ENCODE results near the gene PROSER3. TPM values are rescaled to one million over a fixed set of nuclear protein-coding genes. Genes with fewer than 3 reads are reported as not detected.

PROSER3 gene
- total and polyA plus RNA-seq, 2 experiments from 2014 or later: 21.8 to 28.0 TPM

DNA sequence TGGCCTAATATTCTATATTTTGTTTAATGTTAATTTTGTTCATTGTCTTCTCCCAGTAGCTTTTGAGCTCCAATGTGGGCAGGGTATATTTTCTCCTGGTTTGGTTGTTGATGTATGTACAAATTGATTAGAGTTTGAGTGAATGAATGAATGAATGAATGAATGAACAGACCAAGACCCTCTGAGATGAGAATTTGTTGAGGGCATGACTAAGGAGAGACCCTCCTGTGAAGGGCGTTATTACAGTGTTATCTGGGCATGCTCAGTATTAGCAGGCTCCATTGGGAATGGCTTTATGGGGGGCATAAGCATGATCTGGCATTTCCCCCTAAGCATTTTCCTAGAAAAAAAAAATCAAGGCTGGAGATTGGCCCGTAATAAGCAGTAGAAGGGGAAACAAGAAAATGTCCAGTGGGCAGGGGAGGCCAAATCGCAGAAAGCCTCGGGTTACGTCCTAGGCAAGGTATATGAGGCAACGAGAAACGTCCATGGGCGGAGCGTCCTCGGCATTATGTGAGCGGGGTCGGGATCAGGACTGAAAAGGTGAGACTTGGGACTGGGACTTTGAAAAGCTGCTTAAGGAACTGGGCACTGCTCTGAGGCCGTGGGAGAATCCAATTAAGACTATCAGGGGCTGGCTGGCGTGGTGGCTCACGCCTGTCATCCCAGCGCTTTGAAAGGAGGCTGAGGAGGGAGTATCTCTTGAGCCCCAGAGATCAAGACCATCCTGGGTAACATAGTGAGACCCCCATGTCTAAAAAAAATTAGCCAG is 16.5 kb downstream of the PROSER3 start:
- Mint-ChIP-seq H3K36me3 (ENCODE audit: low read depth) (no peaks in the 10 kb centered on the region; the same call in 2 of the 3 replicates), H3K27ac (no peak overlapping the region), H3K9me3 (no peaks in the 10 kb centered on the region; the same call in 2 of the 3 replicates), H3K4me3 (peak overlapping the region; percentile 1; the same call in 2 of the 3 replicates), H3K27me3 (ENCODE audit: insufficient read depth, low read depth, poor library complexity) (peaks cover 21% of the 10 kb centered on the region), H3K4me1 (peaks cover 32% of the 10 kb centered on the region)
- ATAC-seq (no peak), DNase-seq (ENCODE audit: low spot score) (peak; percentile 37)
- no peak for TF ChIP-seq EZH2phosphoT487 (IDR thresholded peaks at IDR 0.05; ENCODE audit: unreplicated experiment)
- Histone ChIP-seq H2AFZ (no peak overlapping the region), H3K27ac (ENCODE audit: low read depth) (no peak overlapping the region), H3F3A (replicated peaks; ENCODE audit: low read depth) (peaks cover 7% of the 10 kb centered on the region; the same call in 1 of the 2 replicates), H3K4me3 (peak overlapping the region; percentile 65; the same call in 1 of the 2 replicates), H3K4me2 (peak overlapping the region; percentile 62), H3K79me2 (replicated peaks; ENCODE audit: insufficient read depth) (no peaks in the 10 kb centered on the region), H3K27me3 (ENCODE audit: insufficient read depth) (peaks cover 16% of the 10 kb centered on the region), H3K4me1 (ENCODE audit: insufficient read depth) (peaks cover 22% of the 10 kb centered on the region), H4K20me1 (replicated peaks; ENCODE audit: insufficient read depth) (no peaks in the 10 kb centered on the region; the same call in 1 of the 2 replicates), H3K9me2 (ENCODE audit: insufficient read depth) (no peaks in the 10 kb centered on the region), H3K36me3 (ENCODE audit: insufficient read depth) (no peaks in the 10 kb centered on the region)

GRCh38 chr19:35775046-35775297 is 17.0 kb downstream of the PROSER3 start:
- Histone ChIP-seq H4K20me1 (replicated peaks; ENCODE audit: insufficient read depth) (no peaks in the 10 kb centered on the region; the same call in 1 of the 2 replicates), H3K79me2 (replicated peaks; ENCODE audit: insufficient read depth) (no peaks in the 10 kb centered on the region), H3K4me1 (ENCODE audit: insufficient read depth) (peaks cover 22% of the 10 kb centered on the region), H3K4me3 (peak overlapping the region; percentile 65; the same call in 1 of the 2 replicates), H3F3A (replicated peaks; ENCODE audit: low read depth) (peaks cover 7% of the 10 kb centered on the region; the same call in 1 of the 2 replicates), H3K36me3 (ENCODE audit: insufficient read depth) (no peaks in the 10 kb centered on the region), H3K9me2 (ENCODE audit: insufficient read depth) (no peaks in the 10 kb centered on the region), H3K27ac (ENCODE audit: low read depth) (no peak overlapping the region), H3K4me2 (peak overlapping the region; percentile 62), H2AFZ (no peak overlapping the region), H3K27me3 (ENCODE audit: insufficient read depth) (peaks cover 16% of the 10 kb centered on the region)
- DNase-seq (ENCODE audit: low spot score): no peak
- no peak for ATAC-seq
- Mint-ChIP-seq H3K4me3 (peak overlapping the region; percentile 76), H3K4me1 (peaks cover 32% of the 10 kb centered on the region), H3K36me3 (ENCODE audit: low read depth) (no peaks in the 10 kb centered on the region; the same call in 2 of the 3 replicates), H3K27me3 (ENCODE audit: insufficient read depth, low read depth, poor library complexity) (peaks cover 21% of the 10 kb centered on the region), H3K9me3 (no peaks in the 10 kb centered on the region; the same call in 2 of the 3 replicates), H3K27ac (no peak overlapping the region)
- TF ChIP-seq NANOG (IDR thresholded peaks at IDR 0.05; ENCODE audit: borderline replicate concordance): no peak
- no peak for TF ChIP-seq CREB1 (CRISPR knock-in tag; IDR thresholded peaks at IDR 0.05; ENCODE audit: low read depth)
- TF ChIP-seq ETS1 (IDR thresholded peaks at IDR 0.05): no peak
- no peak for TF ChIP-seq ZNF331 (CRISPR knock-in tag; IDR thresholded peaks at IDR 0.05; ENCODE audit: low read depth)
- TF ChIP-seq REST (IDR thresholded peaks at IDR 0.05; ENCODE audit: unreplicated experiment): no peak

All from GM23338 (cell line).